Astrocyte (in vitro differentiated cells and primary cell): ENCODE data around the gene OMA1.
"Not testable (repeated sequence)": the region's sequence is repeated elsewhere in the genome, so short reads cannot be mapped to it uniquely, and the experiment has no call there.

ENCODE experiments used
- CTCF ChIP-seq: IDR thresholded peaks from 2 replicates; pipeline ENCODE4 v1.5.1; 2011; ENCODE audit warnings: low read depth, mild to moderate bottlenecking, inconsistent platforms, low read length, moderate library complexity; ENCODE audit not compliant: insufficient read depth
- EZH2 ChIP-seq: IDR thresholded peaks from 2 replicates; pipeline ENCODE4 v1.6.1; 2012; ENCODE audit warnings: mild to moderate bottlenecking, low read length, inconsistent platforms; ENCODE audit not compliant: insufficient read depth

GRCh38 chr1:58582143-58582542 lies 35.6 kb upstream of the OMA1 start:
- TF ChIP-seq CTCF, EZH2: not testable (repeated sequence)
